ENCODE data around the gene GALNT8. TPM values are rescaled to one million over a fixed set of nuclear protein-coding genes. Genes with fewer than 3 reads are reported as not detected.
A peak's percentile ranks its signal among the peaks of the same experiment; 100 is the strongest.
"Not testable (repeated sequence)": the region's sequence is repeated elsewhere in the genome, so short reads cannot be mapped to it uniquely, and the experiment has no call there.

The GALNT8 gene
- polyA plus RNA-seq, 4 donors, result 3.1 to 4.0 (median 3.5) TPM

DNA sequence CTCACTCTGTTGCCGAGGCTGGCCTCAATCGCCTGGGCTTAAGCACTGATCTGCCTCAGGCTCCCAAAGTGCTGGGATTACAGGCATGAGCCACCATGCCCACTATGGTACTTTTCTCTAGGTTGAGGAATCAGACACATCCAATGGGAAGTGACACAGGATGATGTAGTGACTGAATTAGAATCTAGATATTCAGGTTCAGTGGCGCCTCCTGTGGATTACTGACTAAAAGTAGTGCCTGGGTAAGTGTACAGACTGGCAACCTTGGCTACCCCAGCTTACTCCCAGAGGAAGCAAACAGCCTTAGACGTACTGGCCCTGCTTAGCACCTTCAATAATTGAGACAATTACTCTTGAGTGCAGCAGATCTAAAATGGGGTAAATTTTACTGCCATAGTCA, 22.8 kb downstream of the GALNT8 start:
- no peak for DNase-seq (ENCODE audit: low read depth in 4 of 4, low spot score in 2 of 4)

DNA sequence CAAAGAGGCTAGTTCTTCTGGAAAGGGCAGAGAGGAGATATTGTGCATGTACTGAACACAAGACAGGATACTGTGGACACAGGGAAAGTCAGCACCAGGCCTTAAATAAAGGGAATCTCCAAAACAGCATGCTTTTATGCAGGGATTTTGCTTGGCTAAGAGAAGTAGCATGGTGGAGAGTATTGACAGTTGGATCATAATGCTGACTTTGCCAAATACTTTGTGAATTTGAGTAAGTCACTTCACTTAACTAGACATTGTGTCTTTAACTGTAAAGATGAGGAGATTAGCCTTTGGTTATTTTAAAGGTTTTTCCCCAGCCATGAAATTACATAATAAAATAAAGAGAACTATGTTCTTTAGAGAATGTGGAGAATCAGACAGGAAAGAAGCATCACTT, 24.5 kb downstream of the GALNT8 start:
- DNase-seq (ENCODE audit: low read depth in 4 of 4, low spot score in 2 of 4), result no peak

DNA sequence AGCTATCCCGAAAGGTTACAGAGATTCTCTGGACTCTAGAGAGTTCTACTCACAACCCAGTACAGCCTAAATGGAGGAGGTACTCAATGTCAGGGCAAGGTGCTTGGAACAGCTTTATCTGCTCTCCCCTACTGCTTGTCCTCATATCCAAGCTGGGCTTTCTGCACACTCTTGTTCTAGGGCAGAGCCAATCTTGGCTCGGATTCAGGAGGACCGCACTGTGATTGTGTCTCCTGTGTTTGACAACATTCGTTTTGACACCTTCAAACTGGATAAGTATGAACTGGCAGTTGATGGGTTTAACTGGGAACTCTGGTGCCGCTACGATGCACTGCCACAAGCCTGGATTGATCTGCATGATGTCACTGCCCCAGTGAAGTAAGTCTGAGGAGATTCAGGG, 25.0 kb downstream of the GALNT8 start:
- no peak for DNase-seq (ENCODE audit: low read depth in 4 of 4, low spot score in 2 of 4)

DNA sequence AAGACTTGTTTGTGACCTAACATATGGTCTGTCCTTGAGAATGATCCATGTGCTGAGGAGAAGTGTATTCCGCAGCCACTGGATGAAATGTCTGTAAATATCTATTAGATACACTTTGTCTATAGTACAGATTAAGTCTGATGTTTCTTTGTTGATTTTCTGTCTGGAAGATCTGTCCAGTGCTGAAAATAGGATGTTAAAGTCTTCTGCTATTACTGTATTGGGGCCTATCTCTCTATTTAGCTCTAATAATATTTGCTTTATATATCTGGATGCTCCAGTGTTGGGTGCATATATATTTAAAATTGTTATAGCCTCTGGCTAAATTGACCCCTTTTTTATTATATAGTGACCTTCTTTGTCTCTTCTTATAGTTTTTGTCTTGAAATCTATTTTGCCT, 31.5 kb downstream of the GALNT8 start:
- not testable (repeated sequence) for DNase-seq (ENCODE audit: low read depth in 4 of 4, low spot score in 2 of 4)

DNA sequence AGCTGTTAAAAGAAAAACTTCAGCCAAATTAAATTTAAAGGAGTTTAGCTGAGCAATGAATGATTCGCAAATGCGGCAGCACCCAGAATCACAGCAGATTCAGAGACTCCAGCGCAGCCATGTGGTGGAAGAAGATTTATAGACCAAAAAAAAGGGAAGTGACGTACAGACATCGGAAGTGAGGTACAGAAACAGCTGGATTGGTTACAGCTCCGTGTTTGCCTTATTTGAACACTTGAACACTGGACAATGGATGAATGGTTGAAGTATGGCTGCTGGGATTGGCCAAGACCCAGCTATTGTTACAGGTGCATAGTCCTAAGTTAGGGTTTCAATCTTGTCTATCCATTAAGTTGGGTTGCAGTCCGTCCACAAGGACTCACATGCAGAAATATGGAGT, 42.6 kb downstream of the GALNT8 start:
- DNase-seq (ENCODE audit: low read depth in 4 of 4, low spot score in 2 of 4), result no peak

DNA sequence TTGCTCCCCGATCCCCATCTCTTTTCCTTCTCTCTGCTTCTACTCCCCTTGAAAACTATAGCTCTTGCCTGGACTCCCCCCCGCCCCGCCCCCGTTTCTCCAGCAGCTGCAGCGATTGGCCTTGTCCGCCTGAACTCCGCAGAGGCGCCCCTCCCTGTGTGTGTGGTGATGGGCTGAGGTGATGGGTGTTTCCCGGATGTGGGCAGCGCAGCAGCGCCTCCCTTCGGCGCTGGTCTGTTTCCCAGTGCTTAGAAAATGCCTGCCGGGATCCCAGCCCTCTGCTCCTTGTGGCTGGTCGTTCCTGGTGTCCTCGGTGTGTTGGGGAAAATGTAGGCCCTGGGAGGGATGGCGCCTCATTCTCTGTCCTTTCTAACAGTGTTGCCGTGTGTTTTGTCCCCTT, 43.3 kb downstream of the GALNT8 start:
- DNase-seq (ENCODE audit: low read depth in 4 of 4, low spot score in 2 of 4), result peak in 1 of 4 donors; percentile 36

DNA sequence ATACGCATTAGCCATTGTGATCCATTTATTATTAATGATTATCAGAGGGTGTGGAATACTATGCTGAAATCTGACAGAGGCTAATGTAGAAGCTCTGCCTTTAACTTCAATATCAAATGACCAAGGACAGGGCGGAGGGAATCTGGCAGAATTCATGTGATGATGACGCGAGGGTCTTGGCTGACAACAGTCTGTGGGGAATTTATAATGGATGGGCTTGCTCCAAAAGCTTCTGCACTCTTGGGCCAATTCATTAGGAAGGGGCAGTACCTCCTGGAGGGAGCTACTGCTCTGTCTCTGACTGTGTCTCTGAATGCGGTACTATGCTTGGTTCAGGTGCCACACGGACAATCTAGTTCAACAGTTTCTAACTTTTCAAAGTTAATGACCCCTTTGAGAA, 46.2 kb downstream of the GALNT8 start:
- no peak for DNase-seq (ENCODE audit: low read depth in 4 of 4, low spot score in 2 of 4)

DNA sequence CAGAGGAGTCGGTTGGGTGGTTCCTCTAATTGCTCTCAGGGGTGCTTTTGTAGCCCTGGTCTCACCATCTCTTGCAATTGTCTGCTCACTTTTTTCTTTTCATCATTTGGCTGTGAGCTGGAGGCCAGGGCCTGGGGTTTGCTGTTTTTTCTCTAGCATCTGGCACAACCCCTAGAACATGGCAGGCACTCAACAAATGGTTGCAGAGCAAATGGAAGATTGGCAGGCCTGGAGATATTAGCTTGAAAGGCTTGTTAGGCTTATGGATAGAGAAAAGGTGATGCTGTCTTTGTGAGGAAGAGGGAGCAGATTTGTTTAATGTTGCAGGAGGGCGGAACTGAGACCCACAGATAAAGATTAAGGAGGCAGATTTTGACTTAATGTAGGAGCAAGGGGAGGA, 47.0 kb downstream of the GALNT8 start:
- no peak for DNase-seq (ENCODE audit: low read depth in 4 of 4, low spot score in 2 of 4)

DNA sequence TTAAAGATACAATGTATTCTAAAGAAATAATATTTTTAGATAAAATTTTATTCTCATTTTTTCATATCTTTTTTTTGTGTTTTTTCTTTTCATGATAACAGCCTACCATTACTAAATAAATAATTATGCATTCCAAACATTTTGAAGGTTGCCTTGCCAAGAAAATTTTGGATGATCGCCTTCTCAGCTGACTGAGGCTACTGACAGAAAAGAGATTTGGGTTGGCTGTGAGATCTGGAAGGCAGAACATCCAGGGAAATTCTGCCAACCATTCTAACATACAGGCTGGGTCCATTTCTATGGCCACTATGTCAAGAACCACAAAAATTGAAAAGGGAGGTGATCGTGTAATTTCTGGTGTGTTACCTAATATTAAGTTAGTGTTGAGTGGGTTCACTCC, 48.1 kb downstream of the GALNT8 start:
- DNase-seq (ENCODE audit: low read depth in 4 of 4, low spot score in 2 of 4), result no peak

DNA sequence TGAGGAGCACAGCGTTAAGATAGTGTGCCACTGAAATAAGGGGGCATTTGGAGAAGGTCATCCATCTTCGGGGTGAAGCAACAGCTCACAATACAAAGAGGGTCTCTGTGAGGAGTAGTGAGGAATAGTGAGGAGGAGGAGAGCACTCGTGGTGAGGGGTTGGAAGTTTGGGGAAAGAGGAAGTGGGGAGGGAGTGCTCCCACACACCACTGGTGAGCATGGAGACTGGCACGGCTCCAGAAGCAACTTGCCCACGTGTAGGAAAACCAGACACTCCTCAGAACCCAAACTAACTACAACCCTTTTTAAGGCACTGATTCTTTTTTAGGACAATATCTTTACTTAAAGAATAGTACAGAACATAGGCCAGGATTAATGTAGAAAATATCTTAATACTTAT, 48.9 kb downstream of the GALNT8 start:
- DNase-seq (ENCODE audit: low read depth in 4 of 4, low spot score in 2 of 4), result no peak

DNA sequence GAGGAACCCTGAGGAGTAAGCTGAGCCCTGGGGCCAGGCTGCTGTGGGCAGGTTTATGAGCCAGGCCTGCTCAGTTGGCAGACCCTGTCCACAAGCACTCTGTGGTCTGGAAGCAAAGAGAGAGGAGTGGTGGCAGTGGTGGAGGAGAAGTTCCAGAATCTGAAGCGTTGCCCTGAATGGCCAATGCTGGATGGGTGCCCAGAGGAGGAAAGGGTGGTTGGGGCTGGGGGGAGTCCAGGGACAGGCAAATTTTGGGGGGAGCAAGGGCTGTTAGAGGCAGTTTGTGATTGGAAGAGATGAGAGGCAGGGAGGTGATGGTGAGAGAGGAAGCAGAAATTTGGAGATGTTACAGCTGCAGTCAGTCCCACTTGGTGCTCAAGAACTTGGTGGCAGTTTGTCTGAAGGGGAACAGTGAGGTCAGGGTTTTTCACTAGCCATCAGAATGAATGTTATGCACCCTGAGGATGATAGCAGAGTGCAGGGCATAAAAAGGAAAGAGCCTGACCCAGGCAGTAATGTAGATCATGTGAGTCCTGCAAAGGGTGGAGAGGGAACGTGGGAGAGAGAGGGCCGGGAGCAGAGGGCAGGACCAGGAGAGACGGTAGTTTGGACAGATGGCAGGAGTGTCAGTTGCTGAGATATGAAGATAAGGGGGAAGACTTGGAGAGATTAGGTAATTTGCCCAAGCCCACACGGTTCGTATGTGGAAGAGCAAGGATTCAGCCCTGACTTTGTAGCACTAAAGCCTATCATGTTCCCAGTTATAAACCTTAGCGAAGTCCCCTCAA, 51.2 kb downstream of the GALNT8 start:
- no peak for DNase-seq (ENCODE audit: low read depth in 4 of 4, low spot score in 2 of 4)

DNA sequence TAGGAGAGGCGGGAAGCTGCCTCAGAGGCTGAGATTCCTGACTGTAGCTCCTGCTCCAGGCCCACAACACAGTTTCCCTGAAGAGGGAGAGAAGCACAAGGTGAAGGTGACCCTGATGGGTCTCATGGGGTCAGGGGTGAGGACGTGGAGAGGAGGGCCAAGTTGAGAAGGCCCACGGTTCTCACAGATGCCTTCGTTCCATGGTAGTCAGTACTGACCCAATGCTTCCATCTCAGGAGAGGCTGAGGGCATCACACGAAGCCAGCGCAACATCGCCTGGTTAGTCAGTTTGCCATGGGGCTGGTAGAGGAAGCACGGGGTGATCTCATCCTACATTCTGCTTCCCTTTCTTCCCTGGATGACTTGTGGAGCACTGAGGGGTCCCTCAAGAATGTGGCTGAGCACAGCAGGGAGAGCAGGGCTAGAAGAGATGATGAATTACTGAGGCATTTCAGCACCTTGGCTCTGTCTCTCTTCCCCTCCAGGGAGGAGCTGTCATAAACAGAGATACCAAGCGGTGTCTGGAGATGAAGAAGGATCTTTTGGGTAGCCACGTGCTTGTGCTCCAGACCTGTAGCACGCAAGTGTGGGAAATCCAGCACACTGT, 51.9 kb downstream of the GALNT8 start:
- DNase-seq (ENCODE audit: low read depth in 4 of 4, low spot score in 2 of 4), result no peak

DNA sequence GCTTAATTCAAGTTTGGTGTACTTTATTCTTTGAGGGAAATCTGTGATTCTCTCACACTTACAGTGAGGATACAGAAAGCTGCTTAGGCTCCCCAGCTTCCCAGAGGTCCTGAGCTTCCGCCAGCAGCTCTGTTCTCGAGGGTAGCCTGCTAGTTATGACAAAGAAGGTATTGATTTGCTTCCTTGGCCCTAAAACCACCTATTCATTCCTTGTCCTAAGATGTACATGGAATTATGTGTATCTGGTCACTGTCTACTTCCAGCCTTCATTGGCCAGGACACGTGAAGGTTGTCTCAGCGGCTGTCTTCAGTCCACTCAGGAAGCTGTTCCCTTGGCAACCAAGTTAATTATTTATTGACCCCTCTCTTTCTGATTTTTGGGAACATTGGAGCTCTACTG, 55.7 kb downstream of the GALNT8 start:
- DNase-seq (ENCODE audit: low read depth in 4 of 4, low spot score in 2 of 4), result no peak

DNA sequence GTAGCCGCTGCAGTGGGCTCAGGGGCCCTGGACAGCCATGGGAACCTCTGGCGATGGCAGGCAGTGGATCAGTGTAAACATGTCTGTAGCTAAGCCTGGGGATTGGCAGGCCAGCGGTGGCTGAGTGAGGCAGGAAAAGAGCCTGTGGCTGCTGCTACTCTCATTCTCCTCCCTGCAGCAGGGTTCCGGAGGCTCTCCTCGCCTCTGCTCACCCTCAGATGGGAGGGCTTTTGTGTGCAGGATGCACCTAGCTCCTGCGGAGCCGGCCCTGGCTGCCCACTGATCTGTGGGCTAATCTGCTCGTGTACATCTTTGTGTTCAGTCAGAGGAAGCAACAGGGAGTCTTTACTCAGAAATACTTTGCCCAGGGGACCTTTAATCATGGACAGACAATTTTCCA, 59.5 kb downstream of the GALNT8 start:
- no peak for DNase-seq (ENCODE audit: low read depth in 4 of 4, low spot score in 2 of 4)

DNA sequence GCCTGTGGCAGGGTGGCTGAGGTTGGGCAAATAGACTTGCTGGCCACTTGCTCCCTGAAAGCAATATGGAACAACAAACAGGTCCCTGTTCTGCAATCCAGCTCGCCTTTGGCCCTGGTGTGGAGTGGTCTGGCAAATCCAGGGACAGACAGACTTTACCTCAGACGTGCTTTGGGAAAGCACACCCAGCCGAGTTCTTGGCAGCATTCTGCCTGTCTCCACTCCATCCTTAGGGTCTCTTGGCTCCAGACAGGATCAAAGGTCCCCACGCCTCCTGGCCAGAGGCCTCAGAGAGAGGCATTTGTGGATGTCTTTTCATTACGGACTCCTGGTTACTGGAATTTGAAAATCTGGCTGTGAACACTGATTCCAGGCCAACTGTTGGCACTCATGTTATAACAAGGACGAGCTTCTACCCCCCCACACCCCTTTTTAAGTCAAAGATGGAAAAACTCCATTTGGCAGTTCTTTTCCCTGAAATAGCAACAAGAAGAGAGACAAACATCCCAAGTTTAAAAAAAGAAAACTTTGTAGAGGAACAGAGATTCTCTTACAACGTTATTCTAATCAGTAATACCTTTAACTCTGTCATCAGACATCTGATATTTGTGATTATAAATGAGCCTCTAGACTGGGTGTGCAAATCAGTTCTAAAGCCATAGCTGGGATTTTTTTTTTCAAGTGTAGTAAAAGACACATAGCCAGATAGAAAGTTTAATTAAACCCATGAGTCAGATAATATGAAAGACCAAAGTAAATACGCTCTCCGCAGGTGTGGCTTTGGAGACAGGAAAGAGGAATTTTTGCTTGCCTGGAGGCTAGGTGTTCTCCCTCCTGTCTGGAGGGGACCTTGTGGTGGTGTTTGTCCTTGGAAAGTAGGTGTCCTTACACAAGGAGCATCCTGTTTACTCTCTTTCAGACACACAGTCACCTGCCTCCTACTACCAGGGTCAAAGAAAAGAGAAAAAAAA, 60.7 kb downstream of the GALNT8 start:
- DNase-seq (ENCODE audit: low read depth in 4 of 4, low spot score in 2 of 4), result no peak

DNA sequence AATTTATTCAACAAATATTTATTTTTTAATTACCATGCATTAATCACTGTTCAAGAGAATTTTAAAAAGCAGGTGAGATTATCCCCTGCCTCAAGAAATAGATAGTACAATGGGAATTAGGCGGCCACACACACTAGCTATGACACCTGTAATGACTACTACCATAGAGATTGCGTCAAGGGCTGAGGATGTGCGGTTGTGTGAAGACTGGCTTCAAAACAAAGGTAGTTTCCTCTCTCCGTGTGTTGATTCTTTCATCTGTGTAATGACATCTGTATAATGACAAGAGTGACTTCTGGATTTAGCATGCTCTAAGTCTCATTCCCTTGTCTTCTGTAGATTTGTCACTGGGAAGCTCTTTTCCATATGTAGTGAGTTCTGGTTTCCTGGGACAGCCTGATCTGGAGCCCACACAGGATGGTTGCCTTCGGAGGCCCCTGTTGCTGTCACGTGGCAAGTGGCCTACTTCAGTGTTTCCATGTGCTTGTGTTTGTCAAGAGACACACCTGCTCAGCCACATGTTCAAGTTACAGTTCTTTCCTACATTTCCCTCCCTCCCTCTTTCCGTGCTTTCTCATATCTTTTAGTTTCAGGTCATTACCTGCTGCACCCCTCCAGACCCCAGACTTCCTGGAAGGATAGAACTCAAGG, 64.3 kb downstream of the GALNT8 start:
- DNase-seq (ENCODE audit: low read depth in 4 of 4, low spot score in 2 of 4), result no peak

DNA sequence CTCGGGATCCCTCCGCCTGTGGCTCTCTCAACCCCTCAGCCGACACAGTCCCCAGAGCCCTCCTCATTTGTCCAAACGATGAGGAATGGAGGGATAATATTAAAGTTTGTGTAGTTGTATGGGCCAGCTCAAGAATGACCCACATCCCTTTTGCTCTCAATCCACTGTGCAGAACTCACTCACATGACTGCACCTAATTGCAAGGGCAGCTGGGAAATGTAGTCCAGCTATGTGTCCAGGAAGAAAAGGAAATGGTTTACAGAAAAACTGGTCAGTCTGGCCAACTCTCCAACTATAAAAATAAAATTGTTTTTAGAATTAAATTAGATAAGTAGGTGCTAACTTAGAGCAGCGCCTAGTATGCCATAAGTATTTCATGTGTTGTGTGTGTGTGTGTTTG, 66.6 kb downstream of the GALNT8 start:
- DNase-seq (ENCODE audit: low read depth in 4 of 4, low spot score in 2 of 4), result no peak

DNA sequence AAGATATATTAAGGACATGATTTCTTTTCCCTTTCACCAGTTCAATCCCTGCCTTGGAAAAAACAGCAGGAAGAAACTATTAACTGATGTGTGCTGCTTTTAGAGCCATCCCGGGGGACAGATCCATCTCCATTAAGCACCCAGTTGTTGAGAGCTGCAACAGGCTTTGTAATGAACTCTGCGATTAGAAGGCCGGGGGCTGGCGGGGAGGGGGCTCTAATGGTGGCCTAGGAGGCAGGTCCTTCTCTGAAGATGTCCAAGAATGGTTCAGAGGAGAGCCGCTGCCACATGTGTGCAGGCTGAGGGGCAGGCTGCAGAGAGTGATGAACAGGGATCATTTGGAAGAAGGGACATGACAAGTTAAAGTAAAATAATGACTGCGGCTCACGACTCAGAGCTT, 67.8 kb downstream of the GALNT8 start:
- DNase-seq (ENCODE audit: low read depth in 4 of 4, low spot score in 2 of 4), result no peak

DNA sequence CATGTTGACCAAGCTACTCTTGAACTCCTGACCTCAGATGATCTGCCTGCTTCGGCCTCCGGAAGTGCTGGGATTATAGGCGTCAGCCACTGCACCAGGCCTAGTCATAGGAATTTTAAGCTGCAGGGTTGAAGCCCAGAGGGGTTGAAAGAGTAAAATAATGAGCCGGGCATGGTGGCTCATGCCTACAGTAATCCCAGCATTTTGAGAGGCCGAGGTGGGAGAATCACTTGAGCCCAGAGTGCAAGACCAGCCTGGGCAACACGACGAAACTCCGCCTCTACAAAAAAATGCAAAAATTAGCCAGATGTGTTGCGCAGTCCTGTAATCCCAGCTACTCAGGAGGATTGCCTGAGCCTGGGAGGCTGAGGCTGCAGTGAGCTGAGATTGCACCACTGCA, 69.6 kb downstream of the GALNT8 start:
- no peak for DNase-seq (ENCODE audit: low read depth in 4 of 4, low spot score in 2 of 4)

DNA sequence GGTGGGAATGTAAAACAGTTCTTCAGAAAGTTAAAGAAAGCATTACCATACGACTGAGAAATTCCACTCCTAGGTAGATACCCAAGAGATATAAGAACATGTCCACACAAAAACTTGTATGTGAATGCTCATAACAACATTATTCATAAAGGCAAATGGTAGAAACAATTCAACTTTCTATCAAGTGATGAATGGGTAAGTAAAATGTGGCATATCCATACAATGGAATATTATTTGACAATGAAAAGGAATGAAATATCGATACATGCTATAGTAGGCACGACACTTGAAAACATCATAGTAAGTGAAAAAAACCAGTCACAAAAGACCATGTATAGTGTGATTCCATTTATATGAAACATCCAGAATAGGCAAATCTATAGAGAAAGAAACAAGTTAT, 71.3 kb downstream of the GALNT8 start:
- DNase-seq (ENCODE audit: low read depth in 4 of 4, low spot score in 2 of 4), result no peak

DNA sequence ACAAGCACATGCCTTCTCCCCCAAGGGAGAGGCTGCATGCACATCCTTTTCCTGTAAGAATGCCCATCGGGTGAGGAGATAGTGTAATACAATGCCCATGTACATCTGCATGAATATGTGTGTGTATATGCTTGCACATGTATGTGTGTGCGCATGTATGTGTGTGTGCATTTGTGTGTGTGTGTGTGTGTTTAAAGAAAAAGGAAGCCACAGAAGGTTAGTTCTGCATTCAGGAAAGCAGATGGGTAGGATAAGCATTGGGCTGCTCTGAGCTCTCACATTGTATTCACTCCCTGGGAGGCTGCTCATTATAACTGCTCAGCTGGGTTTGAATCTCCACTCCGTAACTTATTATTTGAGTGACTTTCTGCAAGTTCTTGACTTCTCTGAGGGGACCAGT, 74.3 kb downstream of the GALNT8 start:
- DNase-seq (ENCODE audit: low read depth in 4 of 4, low spot score in 2 of 4), result no peak

Measured in left renal cortex interstitium (tissue), 4 donors.